Measurements from ENCODE around the gene GPR37. TPM values are rescaled to one million over a fixed set of nuclear protein-coding genes. Genes with fewer than 3 reads are reported as not detected.

Gene GPR37
- total and polyA plus RNA-seq, 10 of the 15 experiments (the other 5 are each of a cell fraction or from before 2014, with no cell fraction given) = 0.02 TPM; not detected in 9

DNA sequence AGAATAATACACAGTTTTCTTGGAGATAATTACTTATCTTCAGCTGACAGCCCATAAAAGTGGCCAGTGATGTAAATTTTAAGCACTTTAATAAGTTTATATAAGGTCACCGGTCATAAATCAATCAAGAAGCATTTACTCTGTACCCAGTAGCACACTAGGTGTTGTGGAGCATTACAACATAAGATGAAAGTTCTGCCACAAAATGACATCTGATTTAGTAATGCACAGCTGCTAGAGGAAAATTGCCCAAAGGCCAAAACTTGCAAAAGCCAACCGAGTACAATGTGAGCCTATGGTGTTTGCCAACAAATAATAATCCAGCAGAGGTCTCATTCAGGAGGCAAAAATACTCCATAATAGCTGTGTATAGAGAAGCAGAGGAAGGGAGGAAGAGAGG lies 63.6 kb downstream of the GPR37 start (continued):
- TF ChIP-seq, protein P1, sequence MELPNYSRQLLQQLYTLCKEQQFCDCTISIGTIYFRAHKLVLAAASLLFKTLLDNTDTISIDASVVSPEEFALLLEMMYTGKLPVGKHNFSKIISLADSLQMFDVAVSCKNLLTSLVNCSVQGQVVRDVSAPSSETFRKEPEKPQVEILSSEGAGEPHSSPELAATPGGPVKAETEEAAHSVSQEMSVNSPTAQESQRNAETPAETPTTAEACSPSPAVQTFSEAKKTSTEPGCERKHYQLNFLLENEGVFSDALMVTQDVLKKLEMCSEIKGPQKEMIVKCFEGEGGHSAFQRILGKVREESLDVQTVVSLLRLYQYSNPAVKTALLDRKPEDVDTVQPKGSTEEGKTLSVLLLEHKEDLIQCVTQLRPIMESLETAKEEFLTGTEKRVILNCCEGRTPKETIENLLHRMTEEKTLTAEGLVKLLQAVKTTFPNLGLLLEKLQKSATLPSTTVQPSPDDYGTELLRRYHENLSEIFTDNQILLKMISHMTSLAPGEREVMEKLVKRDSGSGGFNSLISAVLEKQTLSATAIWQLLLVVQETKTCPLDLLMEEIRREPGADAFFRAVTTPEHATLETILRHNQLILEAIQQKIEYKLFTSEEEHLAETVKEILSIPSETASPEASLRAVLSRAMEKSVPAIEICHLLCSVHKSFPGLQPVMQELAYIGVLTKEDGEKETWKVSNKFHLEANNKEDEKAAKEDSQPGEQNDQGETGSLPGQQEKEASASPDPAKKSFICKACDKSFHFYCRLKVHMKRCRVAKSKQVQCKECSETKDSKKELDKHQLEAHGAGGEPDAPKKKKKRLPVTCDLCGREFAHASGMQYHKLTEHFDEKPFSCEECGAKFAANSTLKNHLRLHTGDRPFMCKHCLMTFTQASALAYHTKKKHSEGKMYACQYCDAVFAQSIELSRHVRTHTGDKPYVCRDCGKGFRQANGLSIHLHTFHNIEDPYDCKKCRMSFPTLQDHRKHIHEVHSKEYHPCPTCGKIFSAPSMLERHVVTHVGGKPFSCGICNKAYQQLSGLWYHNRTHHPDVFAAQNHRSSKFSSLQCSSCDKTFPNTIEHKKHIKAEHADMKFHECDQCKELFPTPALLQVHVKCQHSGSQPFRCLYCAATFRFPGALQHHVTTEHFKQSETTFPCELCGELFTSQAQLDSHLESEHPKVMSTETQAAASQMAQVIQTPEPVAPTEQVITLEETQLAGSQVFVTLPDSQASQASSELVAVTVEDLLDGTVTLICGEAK (IDR thresholded peaks at IDR 0.05; ENCODE audit: borderline replicate concordance) = no peak
- TF ChIP-seq ZNF384 (IDR thresholded peaks at IDR 0.05; ENCODE audit: borderline replicate concordance, low read depth, low read length) = no peak
- no peak for TF ChIP-seq BCLAF1 (IDR thresholded peaks at IDR 0.05)
- TF ChIP-seq, protein P2, sequence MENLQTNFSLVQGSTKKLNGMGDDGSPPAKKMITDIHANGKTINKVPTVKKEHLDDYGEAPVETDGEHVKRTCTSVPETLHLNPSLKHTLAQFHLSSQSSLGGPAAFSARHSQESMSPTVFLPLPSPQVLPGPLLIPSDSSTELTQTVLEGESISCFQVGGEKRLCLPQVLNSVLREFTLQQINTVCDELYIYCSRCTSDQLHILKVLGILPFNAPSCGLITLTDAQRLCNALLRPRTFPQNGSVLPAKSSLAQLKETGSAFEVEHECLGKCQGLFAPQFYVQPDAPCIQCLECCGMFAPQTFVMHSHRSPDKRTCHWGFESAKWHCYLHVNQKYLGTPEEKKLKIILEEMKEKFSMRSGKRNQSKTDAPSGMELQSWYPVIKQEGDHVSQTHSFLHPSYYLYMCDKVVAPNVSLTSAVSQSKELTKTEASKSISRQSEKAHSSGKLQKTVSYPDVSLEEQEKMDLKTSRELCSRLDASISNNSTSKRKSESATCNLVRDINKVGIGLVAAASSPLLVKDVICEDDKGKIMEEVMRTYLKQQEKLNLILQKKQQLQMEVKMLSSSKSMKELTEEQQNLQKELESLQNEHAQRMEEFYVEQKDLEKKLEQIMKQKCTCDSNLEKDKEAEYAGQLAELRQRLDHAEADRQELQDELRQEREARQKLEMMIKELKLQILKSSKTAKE (IDR thresholded peaks at IDR 0.05; ENCODE audit: low read depth, poor library complexity, severe bottlenecking) = no peak
- no peak for TF ChIP-seq RCOR1 (conservative IDR thresholded peaks at IDR 0.05; ENCODE audit: low read depth, low read length)
- no peak for TF ChIP-seq MLLT1 (IDR thresholded peaks at IDR 0.05)

All from GM12878 (cell line).